Measurements from ENCODE around the gene HDAC4.

- TF ChIP-seq POLR2A (IDR thresholded peaks at IDR 0.05) (no peak), CTCF (IDR thresholded peaks at IDR 0.05) (no peak), POLR2AphosphoS5 (IDR thresholded peaks at IDR 0.05) (no peak), EP300 (IDR thresholded peaks at IDR 0.05) (no peak)
These were observed 290.8 kb downstream of the HDAC4 start for GRCh38 chr2:239109928-239110545.
